Ureter (tissue), 1 donor: ENCODE data around the gene ARID2. TPM values are rescaled to one million over a fixed set of nuclear protein-coding genes. Genes with fewer than 3 reads are reported as not detected.

Source experiments
- DNase-seq: peaks from one replicate; pipeline ENCODE4 v3.0.0-alpha.2; 2020; ENCODE audit warnings: low spot score
- total RNA-seq: library from RNA; stranded (reverse); gene quantifications from one replicate; pipeline ENCODE4 v1.2.4, GENCODE V29; 2023
- donor health status: DM: yes; HTN: yes; CAD: no.

The ARID2 gene
- total RNA-seq, 1 donor from 2014 or later, result 44.5 TPM

DNA sequence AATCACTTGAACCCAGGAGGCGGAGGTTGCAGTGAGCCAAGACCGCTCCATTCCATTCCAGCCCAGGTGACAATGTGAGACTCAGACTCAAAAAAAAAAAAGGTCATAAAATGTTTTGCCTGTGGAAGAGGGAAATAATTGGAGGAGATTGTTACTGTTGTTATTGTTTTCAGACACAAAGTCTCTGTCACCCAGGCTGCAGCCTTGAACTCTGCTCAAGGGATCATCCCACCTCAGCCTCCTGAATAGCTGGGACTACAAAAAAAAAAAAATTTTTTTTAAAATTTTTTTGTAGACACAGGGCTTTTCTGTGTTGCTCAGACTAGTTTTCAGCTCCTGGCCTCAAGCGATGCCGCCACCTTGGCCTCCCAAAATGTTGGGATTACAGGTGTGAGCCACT lies 33.9 kb downstream of the ARID2 start:
- no peak for DNase-seq

DNA sequence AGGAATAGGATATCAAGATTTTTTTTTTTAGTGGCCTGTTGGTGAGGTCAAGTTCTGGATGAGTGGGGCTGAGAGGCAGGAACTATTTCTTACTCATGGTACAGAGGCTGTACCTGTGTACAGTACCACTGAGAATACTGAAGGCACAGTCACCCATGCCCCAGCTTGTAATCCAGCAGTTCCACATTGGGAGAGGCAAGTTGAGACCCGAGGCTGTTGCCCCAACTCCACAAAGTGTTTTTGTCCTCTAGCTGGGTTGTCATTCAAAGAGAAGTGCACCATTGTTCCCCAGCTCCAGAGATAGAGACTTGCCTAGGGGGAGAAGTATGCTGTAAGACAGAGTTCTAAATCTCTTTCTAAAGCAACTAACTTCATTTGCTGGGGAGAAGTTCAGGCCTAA lies 38.7 kb downstream of the ARID2 start:
- no peak for DNase-seq

DNA sequence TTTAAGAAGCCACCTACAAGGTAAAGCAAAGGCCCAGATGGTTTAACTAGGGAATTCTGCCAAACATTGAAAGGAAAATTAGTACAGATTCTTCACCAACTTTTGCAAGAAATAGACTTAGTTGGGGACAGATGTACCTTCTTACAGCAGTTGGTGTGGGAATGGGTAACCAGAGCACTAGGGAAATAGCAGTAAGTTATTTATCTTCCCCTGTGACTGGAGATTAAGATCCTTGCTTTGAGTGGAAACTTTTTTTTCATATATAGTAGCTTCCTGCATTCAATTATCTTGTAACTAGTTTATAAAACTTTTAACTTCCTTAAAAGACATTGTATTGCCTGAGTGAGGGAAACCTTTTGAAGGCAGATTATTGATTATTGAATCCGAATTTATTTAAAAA lies 44.2 kb downstream of the ARID2 start:
- DNase-seq, result no peak

GRCh38 chr12:45774508-45775162 lies 45.1 kb downstream of the ARID2 start:
- DNase-seq, result no peak

GRCh38 chr12:45775465-45775864 lies 46.0 kb downstream of the ARID2 start:
- no peak for DNase-seq

GRCh38 chr12:45775964-45776363 lies 46.5 kb downstream of the ARID2 start:
- DNase-seq, result no peak

- DNase-seq, result no peak
These were observed 50.4 kb downstream of the ARID2 start for GRCh38 chr12:45779936-45780335.

DNA sequence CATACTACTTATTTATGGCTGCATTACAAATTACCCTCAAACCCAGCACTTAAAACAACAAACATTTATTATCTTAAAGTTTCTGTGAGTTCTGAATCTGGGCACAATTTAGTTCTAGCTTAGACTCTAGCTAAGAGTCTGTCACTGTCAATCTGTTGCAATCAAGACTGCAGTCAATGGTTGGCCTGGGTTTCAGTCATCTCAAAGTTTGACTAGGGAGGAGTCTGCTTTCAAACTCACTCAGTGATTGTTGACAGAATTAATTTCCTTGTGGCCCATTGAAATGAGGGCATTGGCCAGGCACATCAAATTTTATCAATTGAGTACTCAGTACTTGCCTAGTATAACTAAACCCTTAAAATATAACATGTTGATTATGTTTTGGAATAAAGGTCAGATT lies 51.6 kb downstream of the ARID2 start:
- no peak for DNase-seq

- no peak for DNase-seq
These were observed 55.8 kb downstream of the ARID2 start for GRCh38 chr12:45785315-45785714.

GRCh38 chr12:45789025-45789424 lies 59.5 kb downstream of the ARID2 start:
- DNase-seq, result no peak

GRCh38 chr12:45794422-45794821 lies 64.9 kb downstream of the ARID2 start:
- no peak for DNase-seq

DNA sequence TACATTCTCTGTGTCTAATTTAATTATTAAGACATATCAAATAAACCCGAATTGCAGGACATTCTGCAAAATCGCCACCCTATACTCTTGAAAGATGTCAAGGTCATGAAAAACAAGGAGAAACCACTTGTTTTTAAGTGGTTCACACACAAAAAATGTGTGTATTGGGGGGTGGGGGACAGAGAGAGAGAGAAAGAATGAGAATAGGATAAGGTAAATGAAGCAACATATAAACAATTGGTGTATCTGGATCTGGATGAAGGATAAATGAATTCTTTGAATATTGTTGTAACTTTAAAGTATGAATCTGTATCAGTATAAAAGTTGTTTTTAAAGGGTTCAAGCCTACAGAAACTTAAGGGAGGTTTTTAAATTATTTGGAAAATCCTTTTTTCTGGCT lies 72.1 kb downstream of the ARID2 start:
- no peak for DNase-seq

GRCh38 chr12:45803111-45803510 lies 73.6 kb downstream of the ARID2 start:
- no peak for DNase-seq

- no peak for DNase-seq
These were observed 87.1 kb downstream of the ARID2 start for GRCh38 chr12:45816652-45817051.

- DNase-seq, result no peak
These were observed 98.5 kb downstream of the ARID2 start for GRCh38 chr12:45827974-45828373.

DNA sequence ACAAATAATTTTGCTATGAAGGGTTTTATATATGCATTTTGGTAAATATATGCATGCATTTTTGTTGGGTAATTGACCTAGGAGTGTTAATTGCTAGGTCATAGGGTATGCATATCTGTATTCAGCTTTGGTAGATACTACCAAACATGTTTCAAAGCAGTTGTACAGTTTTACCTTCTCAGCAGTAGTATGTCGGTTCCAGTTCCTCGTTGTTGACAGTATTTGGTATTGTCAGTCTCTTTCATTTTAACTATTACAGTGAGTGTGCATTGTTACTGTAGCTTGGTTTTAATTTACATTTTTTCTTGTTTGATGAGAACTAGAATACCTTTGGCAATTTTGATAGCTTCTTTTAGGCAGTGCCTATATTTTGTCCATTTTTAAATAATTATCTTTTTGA lies 98.9 kb downstream of the ARID2 start:
- no peak for DNase-seq

GRCh38 chr12:45831590-45831989 lies 102.1 kb downstream of the ARID2 start:
- no peak for DNase-seq

DNA sequence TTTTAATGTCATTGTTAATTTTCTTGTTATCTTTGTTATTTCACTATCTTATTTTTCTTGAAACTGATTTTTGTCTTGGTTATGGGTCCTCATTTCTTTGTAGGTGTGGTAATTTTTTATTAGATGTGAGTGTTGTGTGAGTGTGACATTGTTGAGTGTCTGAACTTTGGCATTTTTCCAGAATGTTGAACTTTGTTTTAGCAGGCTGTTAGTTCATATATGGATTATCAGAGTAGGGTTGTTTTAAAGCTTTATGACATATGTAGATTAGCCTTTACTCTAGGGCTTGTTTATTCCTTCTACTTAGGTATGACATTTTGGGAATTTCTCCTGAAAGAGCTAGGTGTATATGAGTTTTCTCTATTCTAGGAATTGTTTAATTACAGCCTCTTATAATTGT lies 103.9 kb downstream of the ARID2 start:
- no peak for DNase-seq

DNA sequence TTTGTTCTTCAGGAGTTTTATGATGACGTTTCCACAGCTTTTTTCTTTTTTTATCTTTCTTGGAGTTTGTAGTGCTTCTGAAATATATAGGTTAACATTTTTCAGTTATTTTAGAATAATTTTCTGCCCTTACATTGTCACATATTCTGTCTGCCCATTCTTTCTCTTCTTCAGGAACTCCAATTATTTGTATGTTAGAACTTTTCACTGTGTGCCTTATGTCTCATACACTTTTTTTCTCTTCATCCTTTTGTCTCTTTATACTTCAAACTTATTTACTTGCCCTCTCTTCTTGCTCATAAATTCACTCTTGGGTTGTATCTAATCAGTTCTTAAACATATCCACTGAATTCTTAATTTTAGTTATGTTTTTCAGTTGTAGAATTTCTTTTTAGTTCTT lies 105.3 kb downstream of the ARID2 start:
- DNase-seq, result no peak

GRCh38 chr12:45839917-45840316 lies 110.4 kb downstream of the ARID2 start:
- DNase-seq, result no peak

DNA sequence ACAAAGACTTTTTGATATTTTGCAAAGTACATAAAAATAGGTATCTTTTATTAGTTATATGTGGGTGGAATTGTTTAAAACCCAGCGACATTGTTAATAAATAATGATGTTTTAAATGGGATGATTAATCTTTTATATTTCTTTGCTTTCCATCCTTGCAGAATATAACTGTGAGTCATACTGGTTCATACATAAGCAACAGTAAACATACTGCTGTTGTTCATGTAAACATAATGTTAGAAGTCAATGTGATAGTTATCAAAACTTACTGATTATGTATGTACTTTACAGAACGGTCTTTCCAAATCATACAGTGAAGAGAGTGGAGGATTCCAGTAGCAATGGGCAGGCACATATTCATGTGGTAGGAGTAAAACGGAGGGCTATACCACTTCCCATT lies 119.8 kb downstream of the ARID2 start:
- DNase-seq, result no peak

- DNase-seq, result no peak
These were observed 120.8 kb downstream of the ARID2 start for GRCh38 chr12:45850302-45850701.

DNA sequence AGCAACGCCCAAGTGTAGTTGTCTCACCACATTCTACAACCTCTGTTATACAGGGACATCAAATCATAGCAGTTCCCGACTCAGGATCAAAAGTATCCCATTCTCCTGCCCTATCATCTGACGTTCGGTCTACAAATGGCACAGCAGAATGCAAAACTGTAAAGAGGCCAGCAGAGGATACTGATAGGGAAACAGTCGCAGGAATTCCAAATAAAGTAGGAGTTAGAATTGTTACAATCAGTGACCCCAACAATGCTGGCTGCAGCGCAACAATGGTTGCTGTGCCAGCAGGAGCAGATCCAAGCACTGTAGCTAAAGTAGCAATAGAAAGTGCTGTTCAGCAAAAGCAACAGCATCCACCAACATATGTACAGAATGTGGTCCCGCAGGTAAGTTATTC lies 123.0 kb downstream of the ARID2 start:
- no peak for DNase-seq

DNA sequence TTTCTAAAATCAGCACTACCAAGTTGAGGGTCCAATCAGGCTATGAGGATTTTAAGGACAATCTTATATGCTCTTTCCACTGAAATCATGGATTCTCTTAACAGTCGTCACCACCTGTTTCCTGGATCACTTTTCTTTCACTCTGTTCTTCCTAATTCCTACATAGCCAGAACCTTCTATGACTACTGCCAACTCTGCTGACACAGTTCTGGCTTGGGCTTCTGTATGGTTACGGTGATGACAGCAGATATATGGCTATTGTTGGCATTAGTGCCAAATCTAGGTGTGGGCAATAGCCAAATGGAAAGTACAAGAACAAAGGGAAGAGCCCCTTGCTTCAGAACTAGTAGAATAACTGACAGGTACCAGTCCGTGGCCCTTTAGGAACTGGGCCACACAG lies 124.0 kb downstream of the ARID2 start:
- no peak for DNase-seq
